Measurements from ENCODE around the gene FTO.
"Not testable (repeated sequence)": the region's sequence is repeated elsewhere in the genome, so short reads cannot be mapped to it uniquely, and the experiment has no call there.

DNA sequence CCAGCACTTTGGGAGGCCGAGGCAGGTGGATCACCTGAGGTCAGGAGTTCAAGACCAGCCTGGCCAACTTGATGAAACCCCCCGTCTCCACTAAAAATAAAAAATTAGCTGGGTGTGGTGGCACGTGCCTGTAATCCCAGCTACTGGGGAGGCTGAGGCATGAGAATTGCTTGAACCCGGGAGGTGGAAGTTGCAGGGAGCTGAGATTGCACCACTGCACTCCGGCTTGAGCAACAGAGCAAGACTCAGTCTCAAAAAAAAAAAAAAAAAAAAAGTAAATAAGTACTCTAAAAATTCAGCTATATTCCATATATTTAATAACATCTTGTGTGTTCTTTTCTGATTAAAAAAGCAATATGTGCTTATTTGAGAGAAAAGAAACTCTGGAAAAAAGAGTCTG, 142.6 kb downstream of the FTO start:
- TF ChIP-seq, protein P1, sequence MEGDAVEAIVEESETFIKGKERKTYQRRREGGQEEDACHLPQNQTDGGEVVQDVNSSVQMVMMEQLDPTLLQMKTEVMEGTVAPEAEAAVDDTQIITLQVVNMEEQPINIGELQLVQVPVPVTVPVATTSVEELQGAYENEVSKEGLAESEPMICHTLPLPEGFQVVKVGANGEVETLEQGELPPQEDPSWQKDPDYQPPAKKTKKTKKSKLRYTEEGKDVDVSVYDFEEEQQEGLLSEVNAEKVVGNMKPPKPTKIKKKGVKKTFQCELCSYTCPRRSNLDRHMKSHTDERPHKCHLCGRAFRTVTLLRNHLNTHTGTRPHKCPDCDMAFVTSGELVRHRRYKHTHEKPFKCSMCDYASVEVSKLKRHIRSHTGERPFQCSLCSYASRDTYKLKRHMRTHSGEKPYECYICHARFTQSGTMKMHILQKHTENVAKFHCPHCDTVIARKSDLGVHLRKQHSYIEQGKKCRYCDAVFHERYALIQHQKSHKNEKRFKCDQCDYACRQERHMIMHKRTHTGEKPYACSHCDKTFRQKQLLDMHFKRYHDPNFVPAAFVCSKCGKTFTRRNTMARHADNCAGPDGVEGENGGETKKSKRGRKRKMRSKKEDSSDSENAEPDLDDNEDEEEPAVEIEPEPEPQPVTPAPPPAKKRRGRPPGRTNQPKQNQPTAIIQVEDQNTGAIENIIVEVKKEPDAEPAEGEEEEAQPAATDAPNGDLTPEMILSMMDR (IDR thresholded peaks at IDR 0.05) = not testable (repeated sequence)
- not testable (repeated sequence) for TF ChIP-seq POLR2A (IDR thresholded peaks at IDR 0.05)
